Endothelial cell of umbilical vein (primary cell): ENCODE measurements around the gene FAM13C.

ENCODE experiments used
- EZH2 ChIP-seq: IDR thresholded peaks from 2 replicates; pipeline ENCODE4 v1.6.1; 2012; ENCODE audit warnings: borderline replicate concordance, low read depth, mild to moderate bottlenecking, moderate library complexity, low read length, inconsistent platforms; ENCODE audit not compliant: severe bottlenecking
- FOS ChIP-seq: IDR thresholded peaks from 2 replicates; pipeline ENCODE4 v1.6.1; 2011; ENCODE audit warnings: mild to moderate bottlenecking, low read length, moderate library complexity, borderline replicate concordance; ENCODE audit not compliant: insufficient read depth
- GATA2 ChIP-seq: IDR thresholded peaks from 2 replicates; pipeline ENCODE4 v1.7.0; 2011; ENCODE audit warnings: low read depth, mild to moderate bottlenecking, moderate library complexity, mixed read lengths, low read length; ENCODE audit not compliant: insufficient read length, insufficient read depth
- JUN ChIP-seq: IDR thresholded peaks from 2 replicates; pipeline ENCODE4 v1.6.1; 2011; ENCODE audit warnings: borderline replicate concordance, low read depth; ENCODE audit not compliant: insufficient read length, insufficient read depth
- MYC ChIP-seq: IDR thresholded peaks from one replicate; pipeline ENCODE4 v1.6.1; 2011; ENCODE audit warnings: mild to moderate bottlenecking, low read depth, low read length
- POLR2A ChIP-seq: IDR thresholded peaks from 2 replicates; pipeline ENCODE4 v1.6.1; 2012; ENCODE audit warnings: low read depth, mild to moderate bottlenecking, control low read depth, low read length
- POLR2AphosphoS5 ChIP-seq: IDR thresholded peaks from 2 replicates; pipeline ENCODE4 v1.6.1; 2012; ENCODE audit warnings: low read depth, mild to moderate bottlenecking, control low read depth, low read length, moderate library complexity; ENCODE audit not compliant: insufficient read depth
- TF ChIP-seq, protein P1 (sequence below), 2 donors: IDR thresholded peaks; 1 replicate in 1 of 2; 2 replicates in 1 of 2; pipeline ENCODE4 v1.5.1; 2011; ENCODE audit warnings: low read length in 2 of 2, mild to moderate bottlenecking in 2 of 2, moderate library complexity in 2 of 2, control low read depth in 1 of 2, inconsistent platforms in 1 of 2, low read depth in 1 of 2; ENCODE audit not compliant: insufficient read depth in 1 of 2; ENCODE audit errors: extremely low read depth in 1 of 2
- TF ChIP-seq, protein P2 (sequence below): IDR thresholded peaks from 2 replicates; pipeline ENCODE4 v1.6.1; 2011; ENCODE audit not compliant: insufficient read depth, insufficient read length

DNA sequence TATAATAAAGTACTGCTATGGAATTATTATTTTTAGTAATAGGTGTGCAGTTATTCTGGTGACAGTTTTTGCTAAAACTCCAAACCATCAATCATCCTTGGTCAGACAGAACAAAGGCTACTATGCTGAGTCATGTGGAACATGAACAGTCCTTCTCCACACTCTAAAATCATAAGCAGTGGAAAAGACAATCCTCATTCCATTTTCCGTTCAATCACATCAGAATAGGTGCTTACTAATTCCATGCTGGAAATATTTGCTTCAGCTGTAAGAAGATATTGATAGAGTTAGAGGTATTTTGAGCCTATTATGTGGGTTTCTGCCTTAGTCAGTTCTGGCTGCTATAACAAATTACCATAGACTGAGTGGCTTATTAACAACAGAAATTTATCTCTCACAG, 82.9 kb downstream of the FAM13C start:
- TF ChIP-seq POLR2AphosphoS5 = no peak
- TF ChIP-seq, protein P1, sequence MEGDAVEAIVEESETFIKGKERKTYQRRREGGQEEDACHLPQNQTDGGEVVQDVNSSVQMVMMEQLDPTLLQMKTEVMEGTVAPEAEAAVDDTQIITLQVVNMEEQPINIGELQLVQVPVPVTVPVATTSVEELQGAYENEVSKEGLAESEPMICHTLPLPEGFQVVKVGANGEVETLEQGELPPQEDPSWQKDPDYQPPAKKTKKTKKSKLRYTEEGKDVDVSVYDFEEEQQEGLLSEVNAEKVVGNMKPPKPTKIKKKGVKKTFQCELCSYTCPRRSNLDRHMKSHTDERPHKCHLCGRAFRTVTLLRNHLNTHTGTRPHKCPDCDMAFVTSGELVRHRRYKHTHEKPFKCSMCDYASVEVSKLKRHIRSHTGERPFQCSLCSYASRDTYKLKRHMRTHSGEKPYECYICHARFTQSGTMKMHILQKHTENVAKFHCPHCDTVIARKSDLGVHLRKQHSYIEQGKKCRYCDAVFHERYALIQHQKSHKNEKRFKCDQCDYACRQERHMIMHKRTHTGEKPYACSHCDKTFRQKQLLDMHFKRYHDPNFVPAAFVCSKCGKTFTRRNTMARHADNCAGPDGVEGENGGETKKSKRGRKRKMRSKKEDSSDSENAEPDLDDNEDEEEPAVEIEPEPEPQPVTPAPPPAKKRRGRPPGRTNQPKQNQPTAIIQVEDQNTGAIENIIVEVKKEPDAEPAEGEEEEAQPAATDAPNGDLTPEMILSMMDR (IDR thresholded peaks at IDR 0.05; ENCODE audit: extremely low read depth in 1 of 2, insufficient read depth in 1 of 2, low read depth in 1 of 2, low read length in 2 of 2) = no peak
- TF ChIP-seq POLR2A = no peak
- TF ChIP-seq FOS = no peak
- TF ChIP-seq MYC = no peak
- TF ChIP-seq JUN = no peak
- TF ChIP-seq, protein P2, sequence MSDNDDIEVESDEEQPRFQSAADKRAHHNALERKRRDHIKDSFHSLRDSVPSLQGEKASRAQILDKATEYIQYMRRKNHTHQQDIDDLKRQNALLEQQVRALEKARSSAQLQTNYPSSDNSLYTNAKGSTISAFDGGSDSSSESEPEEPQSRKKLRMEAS = no peak
- TF ChIP-seq EZH2 = no peak
- TF ChIP-seq GATA2 = no peak
